Measurements from ENCODE around the gene CNTNAP5.

GRCh38 chr2:124663645-124663997, 638.5 kb downstream of the CNTNAP5 start:
- TF ChIP-seq CTCF (IDR thresholded peaks at IDR 0.05) (no peak), EP300 (IDR thresholded peaks at IDR 0.05) (no peak), POLR2A (IDR thresholded peaks at IDR 0.05; ENCODE audit: low read depth) (no peak), POLR2AphosphoS5 (IDR thresholded peaks at IDR 0.05) (no peak)

Data from esophagus muscularis mucosa (tissue), 4 donors.